Sigmoid colon (tissue), 4 donors: ENCODE measurements around the gene TGM6.

Source experiments
- CTCF ChIP-seq, 4 experiments: fragments of 450-650 bp in 3 of 4; fragments of 200-600 bp in 1 of 4; IDR thresholded peaks; one replicate each; pipeline ENCODE4 v1.5.1; 2016 to 2019; ENCODE audit warnings: antibody characterized with exemption in 4 of 4, mild to moderate bottlenecking in 3 of 4, moderate library complexity in 2 of 4
- POLR2A ChIP-seq, 2 donors: fragments of 450-650 bp; IDR thresholded peaks; one replicate each; pipeline ENCODE4 v1.6.1; 2016; ENCODE audit warnings: antibody characterized with exemption in 2 of 2, mild to moderate bottlenecking in 2 of 2, moderate library complexity in 2 of 2
- POLR2AphosphoS5 ChIP-seq, 4 donors: sonication (generic); formaldehyde crosslinking; IDR thresholded peaks; one replicate each; pipeline ENCODE4 v1.6.1; 2017; ENCODE audit warnings: antibody characterized with exemption in 4 of 4

GRCh38 chr20:2340823-2341222, 39.9 kb upstream of the TGM6 start:
- TF ChIP-seq CTCF (IDR thresholded peaks at IDR 0.05) (no peak), POLR2A (IDR thresholded peaks at IDR 0.05) (no peak), POLR2AphosphoS5 (IDR thresholded peaks at IDR 0.05) (no peak)
